ENCODE measurements around the gene SORBS1.

Gene SORBS1

DNA sequence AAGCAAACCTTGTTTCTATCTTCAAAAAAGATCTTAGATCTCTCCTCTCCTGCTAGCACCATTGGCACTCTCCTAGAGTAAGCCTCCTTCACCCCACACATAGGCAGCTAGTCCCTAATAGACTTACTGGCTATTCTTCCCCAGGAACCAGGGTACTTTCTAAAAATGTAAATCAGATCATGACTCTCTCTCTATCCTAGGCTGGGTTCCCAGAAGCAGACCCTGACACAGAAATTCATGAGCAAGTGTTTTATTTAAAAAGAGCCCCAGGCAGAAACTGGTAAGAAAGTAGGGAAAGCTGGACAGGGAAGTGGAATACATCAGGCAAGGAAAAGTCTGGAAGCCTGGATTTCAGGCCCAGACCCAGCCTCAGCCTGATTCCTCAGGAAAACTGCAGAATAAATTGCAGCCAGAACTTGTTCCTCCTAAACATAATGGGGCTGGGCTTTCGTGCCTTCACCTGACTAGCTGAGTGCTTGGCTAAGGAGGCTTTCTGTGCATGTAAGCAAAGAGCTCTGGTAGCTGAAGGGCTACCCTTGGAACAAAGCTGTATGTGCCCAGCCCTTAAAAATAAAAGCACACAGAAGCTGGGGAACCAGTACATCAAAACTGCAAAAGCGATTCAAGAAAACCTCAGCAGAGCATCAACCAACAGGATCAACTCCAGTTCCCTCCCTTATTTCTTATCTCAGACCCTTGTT lies 18.8 kb upstream of the SORBS1 start:
- Histone ChIP-seq H3K9me3 (ENCODE audit: control insufficient read depth in 2 of 2, low read length in 2 of 2) (no peaks in the 10 kb centered on the region), H3K27me3 (ENCODE audit: control insufficient read depth in 1 of 2, insufficient read depth in 2 of 2, low read length in 2 of 2) (no peaks in the 10 kb centered on the region), H3K27ac (ENCODE audit: low read length) (no peak overlapping the region), H3K9ac (ENCODE audit: low read length in 2 of 2) (no peak overlapping the region), H3K4me3 (ENCODE audit: low read length in 2 of 2) (no peak overlapping the region), H3K36me3 (ENCODE audit: control insufficient read depth in 2 of 2, insufficient read depth in 2 of 2, low read length in 2 of 2) (no peaks in the 10 kb centered on the region), H3K4me1 (ENCODE audit: control insufficient read depth, insufficient read depth, low read length) (no peaks in the 10 kb centered on the region)

DNA sequence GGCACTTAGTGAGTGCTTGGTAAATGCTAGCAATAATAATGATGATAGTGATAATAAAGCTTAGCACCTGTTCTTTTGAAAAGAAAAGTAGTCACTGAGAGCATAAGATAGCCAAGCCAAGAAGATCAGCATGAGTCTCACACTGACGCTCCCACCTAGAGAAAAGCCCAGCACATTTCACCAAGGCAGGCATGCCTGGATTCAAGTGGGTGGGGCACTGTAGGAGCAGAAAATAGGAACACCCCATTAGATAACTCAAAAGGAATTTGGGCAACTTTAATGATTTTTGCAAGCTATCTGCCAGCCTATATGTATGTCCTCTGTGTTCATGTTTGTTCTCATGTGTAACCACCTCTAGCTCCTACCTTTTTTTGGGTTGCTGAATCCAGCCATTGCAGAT lies 18.1 kb upstream of the SORBS1 start:
- Histone ChIP-seq H3K4me3 (ENCODE audit: low read length in 2 of 2) (no peak overlapping the region), H3K4me1 (ENCODE audit: control insufficient read depth, insufficient read depth, low read length) (no peaks in the 10 kb centered on the region), H3K27ac (ENCODE audit: low read length) (no peak overlapping the region)

DNA sequence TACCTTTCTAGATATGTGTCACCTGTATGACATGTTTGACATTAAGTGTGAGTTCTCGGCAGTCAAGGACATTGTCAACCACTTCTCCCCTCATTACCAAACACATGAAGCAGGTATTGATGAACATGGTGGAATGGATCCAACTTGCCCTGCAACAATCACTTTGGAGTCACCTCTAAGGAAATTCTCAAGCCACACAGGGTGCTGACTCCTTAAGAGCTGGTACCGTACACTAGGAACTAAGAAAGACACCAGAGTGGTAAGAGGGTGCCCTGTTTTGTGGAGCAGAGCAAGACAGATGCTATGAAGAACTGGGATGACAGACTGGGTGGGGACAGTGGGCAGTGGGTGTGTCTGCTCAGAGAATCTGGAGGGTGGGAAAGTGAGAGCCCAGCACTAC lies 17.4 kb upstream of the SORBS1 start:
- Histone ChIP-seq H3K27ac (ENCODE audit: low read length) (no peak overlapping the region), H3K4me3 (ENCODE audit: low read length in 2 of 2) (no peak overlapping the region), H3K4me1 (ENCODE audit: control insufficient read depth, insufficient read depth, low read length) (no peaks in the 10 kb centered on the region), H3K9ac (ENCODE audit: low read length in 2 of 2) (no peak overlapping the region), H3K9me3 (ENCODE audit: control insufficient read depth in 2 of 2, low read length in 2 of 2) (no peaks in the 10 kb centered on the region), H3K36me3 (ENCODE audit: control insufficient read depth in 2 of 2, insufficient read depth in 2 of 2, low read length in 2 of 2) (no peaks in the 10 kb centered on the region), H3K27me3 (ENCODE audit: control insufficient read depth in 1 of 2, insufficient read depth in 2 of 2, low read length in 2 of 2) (no peaks in the 10 kb centered on the region)

More for the DNA sequence above, 18.1 kb upstream of the SORBS1 start:
- no peaks in the 10 kb centered on the region for H3K9me3 ChIP-seq (ENCODE audit: control insufficient read depth in 2 of 2, low read length in 2 of 2)
- no peaks in the 10 kb centered on the region for H3K27me3 ChIP-seq (ENCODE audit: control insufficient read depth in 1 of 2, insufficient read depth in 2 of 2, low read length in 2 of 2)
- H3K36me3 ChIP-seq (ENCODE audit: control insufficient read depth in 2 of 2, insufficient read depth in 2 of 2, low read length in 2 of 2): no peaks in the 10 kb centered on the region
- no peak overlapping the region for H3K9ac ChIP-seq (ENCODE audit: low read length in 2 of 2)

DNA sequence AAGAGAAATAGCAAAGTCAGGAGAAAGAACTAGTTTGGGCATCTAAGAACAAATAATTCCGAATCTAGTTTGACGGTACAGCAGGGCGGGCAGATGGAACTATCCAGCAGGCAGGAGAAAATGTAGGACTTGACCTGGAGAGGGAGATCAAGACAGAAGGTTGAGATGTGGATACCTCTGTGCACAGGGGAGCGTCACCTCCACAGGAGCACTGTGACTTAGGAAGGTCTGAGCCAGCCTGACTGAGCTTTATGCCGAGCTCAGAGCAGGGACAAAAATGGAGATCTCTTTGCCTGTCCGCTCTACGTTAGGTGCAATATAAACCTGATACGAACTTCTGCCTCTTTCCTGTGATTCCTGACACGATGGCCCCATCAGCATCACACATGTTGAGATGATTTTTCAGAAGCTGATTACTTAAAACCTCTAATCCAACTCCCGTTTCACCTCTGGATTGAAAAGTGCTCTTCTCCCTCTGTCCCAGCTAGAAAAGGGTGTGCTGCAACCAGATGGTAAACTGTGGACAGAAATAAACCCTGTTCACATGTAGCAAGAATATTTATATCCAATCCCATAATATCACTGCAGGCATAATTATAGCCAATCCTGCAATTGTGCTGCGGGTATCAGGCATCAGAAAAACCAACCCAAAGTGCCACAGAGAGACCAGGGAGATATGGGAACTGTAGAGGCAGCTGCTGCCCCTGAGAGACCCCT lies 13.6 kb upstream of the SORBS1 start:
- H3K27ac ChIP-seq (ENCODE audit: low read length): no peak overlapping the region
- no peak overlapping the region for H3K4me3 ChIP-seq (ENCODE audit: low read length in 2 of 2)
- H3K4me1 ChIP-seq (ENCODE audit: control insufficient read depth, insufficient read depth, low read length): peaks cover 5% of the 10 kb centered on the region
- no peaks in the 10 kb centered on the region for H3K36me3 ChIP-seq (ENCODE audit: control insufficient read depth in 2 of 2, insufficient read depth in 2 of 2, low read length in 2 of 2)
- no peaks in the 10 kb centered on the region for H3K9me3 ChIP-seq (ENCODE audit: control insufficient read depth in 2 of 2, low read length in 2 of 2)
- no peak overlapping the region for H3K9ac ChIP-seq (ENCODE audit: low read length in 2 of 2)
- H3K27me3 ChIP-seq (ENCODE audit: control insufficient read depth in 1 of 2, insufficient read depth in 2 of 2, low read length in 2 of 2): no peaks in the 10 kb centered on the region

DNA sequence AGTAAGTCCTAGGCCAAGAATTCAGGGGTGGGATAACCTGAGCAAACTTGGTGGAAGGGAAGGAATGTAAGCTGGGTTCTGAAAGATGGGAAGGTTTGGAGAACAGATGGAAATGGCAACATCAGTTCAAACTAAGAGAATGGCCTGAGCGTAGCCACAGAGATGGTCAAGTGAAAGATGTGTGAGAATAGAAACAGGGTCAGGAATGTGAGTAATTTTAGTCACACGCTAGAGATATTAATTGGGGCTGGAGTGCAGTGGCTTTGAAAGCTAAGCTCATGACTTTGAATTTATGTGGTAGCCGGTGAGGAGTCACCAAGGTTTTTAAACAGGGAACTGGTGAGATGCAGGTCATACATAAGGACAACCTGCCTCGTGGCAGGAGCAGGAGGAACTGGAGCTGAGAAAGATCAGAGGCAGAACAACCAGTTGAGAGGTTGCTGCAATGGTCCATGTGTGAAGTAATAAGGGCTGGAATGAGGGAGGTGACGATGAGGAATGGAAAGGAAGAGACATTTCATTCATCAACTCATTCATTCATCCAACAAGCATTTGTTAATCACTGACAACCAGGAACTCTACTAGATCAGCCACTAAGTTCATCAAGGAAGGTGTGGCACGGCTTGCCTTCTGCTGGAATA lies 12.9 kb upstream of the SORBS1 start:
- Histone ChIP-seq H3K9me3 (ENCODE audit: control insufficient read depth in 2 of 2, low read length in 2 of 2) (no peaks in the 10 kb centered on the region), H3K4me3 (ENCODE audit: low read length in 2 of 2) (no peak overlapping the region)

DNA sequence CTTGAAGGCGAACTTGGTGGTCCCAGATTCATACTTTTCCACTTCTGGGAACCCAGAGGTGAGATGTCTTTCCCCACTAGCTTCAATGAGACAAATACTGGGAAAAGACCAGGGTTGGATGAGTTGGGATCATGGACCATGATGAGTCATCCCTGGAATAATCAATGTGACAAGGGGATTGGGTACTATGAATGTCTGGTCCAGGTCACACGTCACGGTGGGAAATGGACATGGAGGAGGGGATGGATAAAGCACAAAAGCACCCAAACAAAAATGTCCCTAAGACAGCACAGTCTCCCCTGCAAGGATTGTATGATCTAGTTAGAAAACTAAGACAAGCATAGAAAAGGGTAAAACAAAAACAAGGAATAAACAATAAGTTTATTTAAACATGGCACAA lies 12.4 kb upstream of the SORBS1 start:
- Histone ChIP-seq H3K27ac (ENCODE audit: low read length) (no peak overlapping the region), H3K27me3 (ENCODE audit: control insufficient read depth in 1 of 2, insufficient read depth in 2 of 2, low read length in 2 of 2) (no peaks in the 10 kb centered on the region), H3K4me1 (ENCODE audit: control insufficient read depth, insufficient read depth, low read length) (peaks cover 7% of the 10 kb centered on the region), H3K36me3 (ENCODE audit: control insufficient read depth in 2 of 2, insufficient read depth in 2 of 2, low read length in 2 of 2) (no peaks in the 10 kb centered on the region), H3K9me3 (ENCODE audit: control insufficient read depth in 2 of 2, low read length in 2 of 2) (no peaks in the 10 kb centered on the region), H3K9ac (ENCODE audit: low read length in 2 of 2) (no peak overlapping the region), H3K4me3 (ENCODE audit: low read length in 2 of 2) (no peak overlapping the region)

More for the DNA sequence above, 12.9 kb upstream of the SORBS1 start:
- H3K27me3 ChIP-seq (ENCODE audit: control insufficient read depth in 1 of 2, insufficient read depth in 2 of 2, low read length in 2 of 2): no peaks in the 10 kb centered on the region
- no peak overlapping the region for H3K27ac ChIP-seq (ENCODE audit: low read length)
- H3K4me1 ChIP-seq (ENCODE audit: control insufficient read depth, insufficient read depth, low read length): peaks cover 5% of the 10 kb centered on the region
- H3K9ac ChIP-seq (ENCODE audit: low read length in 2 of 2): no peak overlapping the region
- H3K36me3 ChIP-seq (ENCODE audit: control insufficient read depth in 2 of 2, insufficient read depth in 2 of 2, low read length in 2 of 2): no peaks in the 10 kb centered on the region

DNA sequence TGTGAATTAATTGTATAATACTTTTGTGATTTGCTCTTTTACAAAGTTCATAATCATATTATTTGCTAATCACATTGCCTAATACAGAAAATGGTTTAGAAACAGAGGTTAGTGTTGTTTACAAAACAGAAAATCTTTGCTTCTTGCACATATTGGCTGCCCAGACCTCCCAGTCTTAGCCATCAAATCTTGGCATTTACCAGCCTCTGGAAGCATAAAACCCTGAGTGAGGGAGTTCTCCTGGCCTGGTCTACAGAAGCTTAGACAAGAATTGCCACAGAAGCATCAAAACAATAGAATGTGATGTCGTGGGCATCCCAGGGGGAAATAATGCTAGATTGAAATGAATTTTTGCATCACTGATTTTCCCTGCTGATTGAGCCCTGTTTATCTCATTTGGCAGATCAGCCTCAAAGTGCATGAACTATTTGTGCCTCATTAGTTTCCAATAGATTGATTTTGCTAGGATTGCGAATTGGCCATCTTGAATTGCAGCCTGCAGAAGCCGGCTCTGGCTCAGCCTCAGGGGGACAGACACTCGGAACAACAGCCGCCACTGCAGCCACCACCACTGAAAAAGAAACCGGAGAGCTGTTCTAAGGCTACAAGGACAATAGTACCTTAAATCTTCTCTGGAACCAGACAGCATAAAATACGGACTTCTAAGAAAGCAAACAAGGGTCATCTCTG lies 11.1 kb upstream of the SORBS1 start:
- H3K9ac ChIP-seq (ENCODE audit: low read length in 2 of 2): no peak overlapping the region
- H3K36me3 ChIP-seq (ENCODE audit: control insufficient read depth in 2 of 2, insufficient read depth in 2 of 2, low read length in 2 of 2): no peaks in the 10 kb centered on the region
- peaks cover 14% of the 10 kb centered on the region for H3K4me1 ChIP-seq (ENCODE audit: control insufficient read depth, insufficient read depth, low read length)
- no peaks in the 10 kb centered on the region for H3K9me3 ChIP-seq (ENCODE audit: control insufficient read depth in 2 of 2, low read length in 2 of 2)
- H3K27me3 ChIP-seq (ENCODE audit: control insufficient read depth in 1 of 2, insufficient read depth in 2 of 2, low read length in 2 of 2): no peaks in the 10 kb centered on the region
- H3K27ac ChIP-seq (ENCODE audit: low read length): no peak overlapping the region
- peak overlapping the region in 1 of 2 donors; percentile 22 for H3K4me3 ChIP-seq (ENCODE audit: low read length in 2 of 2)

DNA sequence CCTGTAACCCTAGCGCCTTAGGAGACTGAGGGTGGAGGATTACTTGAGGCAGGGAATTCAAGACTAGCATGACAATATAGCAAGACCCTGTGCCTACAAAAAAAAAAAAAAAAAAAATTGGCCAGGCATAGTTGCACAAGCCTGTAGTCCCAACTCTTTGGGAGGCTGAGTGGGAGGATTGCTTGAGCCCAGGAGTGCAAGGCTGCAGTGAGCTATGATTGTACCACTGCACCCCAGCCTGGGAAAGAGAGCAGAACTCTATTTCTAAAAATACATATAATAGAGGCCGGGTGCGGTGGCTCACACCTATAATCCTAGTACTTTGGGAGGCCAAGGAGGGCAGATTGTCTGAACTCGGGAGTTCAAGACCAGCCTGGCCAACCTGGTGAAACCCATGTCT lies 10.2 kb upstream of the SORBS1 start:
- Histone ChIP-seq H3K4me3 (ENCODE audit: low read length in 2 of 2) (no peak overlapping the region), H3K9ac (ENCODE audit: low read length in 2 of 2) (no peak overlapping the region), H3K4me1 (ENCODE audit: control insufficient read depth, insufficient read depth, low read length) (peaks cover 18% of the 10 kb centered on the region), H3K9me3 (ENCODE audit: control insufficient read depth in 2 of 2, low read length in 2 of 2) (no peaks in the 10 kb centered on the region), H3K27me3 (ENCODE audit: control insufficient read depth in 1 of 2, insufficient read depth in 2 of 2, low read length in 2 of 2) (no peaks in the 10 kb centered on the region), H3K27ac (ENCODE audit: low read length) (no peak overlapping the region), H3K36me3 (ENCODE audit: control insufficient read depth in 2 of 2, insufficient read depth in 2 of 2, low read length in 2 of 2) (no peaks in the 10 kb centered on the region)

DNA sequence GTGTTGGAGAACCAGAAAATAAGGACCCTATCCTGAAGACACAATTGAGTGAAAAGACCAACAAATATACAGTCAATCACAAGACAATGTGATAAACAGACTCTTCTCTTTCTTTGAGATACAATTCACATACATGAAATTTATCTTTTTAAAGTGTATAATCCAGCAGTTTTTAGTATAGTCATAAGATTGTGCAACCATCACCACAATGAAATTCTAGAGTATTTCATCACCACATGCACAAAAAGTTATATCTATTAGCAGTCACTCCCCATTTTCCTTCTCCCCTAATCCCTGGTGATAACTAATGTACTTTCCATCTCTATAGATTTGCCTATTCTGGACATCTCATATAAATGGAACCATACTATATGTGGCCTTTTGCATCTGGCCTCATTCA lies 8.2 kb upstream of the SORBS1 start:
- Histone ChIP-seq H3K4me3 (ENCODE audit: low read length in 2 of 2) (no peak overlapping the region), H3K27me3 (ENCODE audit: control insufficient read depth in 1 of 2, insufficient read depth in 2 of 2, low read length in 2 of 2) (no peaks in the 10 kb centered on the region), H3K36me3 (ENCODE audit: control insufficient read depth in 2 of 2, insufficient read depth in 2 of 2, low read length in 2 of 2) (no peaks in the 10 kb centered on the region), H3K27ac (ENCODE audit: low read length) (no peak overlapping the region), H3K9ac (ENCODE audit: low read length in 2 of 2) (no peak overlapping the region), H3K4me1 (ENCODE audit: control insufficient read depth, insufficient read depth, low read length) (peaks cover 36% of the 10 kb centered on the region), H3K9me3 (ENCODE audit: control insufficient read depth in 2 of 2, low read length in 2 of 2) (no peaks in the 10 kb centered on the region)

DNA sequence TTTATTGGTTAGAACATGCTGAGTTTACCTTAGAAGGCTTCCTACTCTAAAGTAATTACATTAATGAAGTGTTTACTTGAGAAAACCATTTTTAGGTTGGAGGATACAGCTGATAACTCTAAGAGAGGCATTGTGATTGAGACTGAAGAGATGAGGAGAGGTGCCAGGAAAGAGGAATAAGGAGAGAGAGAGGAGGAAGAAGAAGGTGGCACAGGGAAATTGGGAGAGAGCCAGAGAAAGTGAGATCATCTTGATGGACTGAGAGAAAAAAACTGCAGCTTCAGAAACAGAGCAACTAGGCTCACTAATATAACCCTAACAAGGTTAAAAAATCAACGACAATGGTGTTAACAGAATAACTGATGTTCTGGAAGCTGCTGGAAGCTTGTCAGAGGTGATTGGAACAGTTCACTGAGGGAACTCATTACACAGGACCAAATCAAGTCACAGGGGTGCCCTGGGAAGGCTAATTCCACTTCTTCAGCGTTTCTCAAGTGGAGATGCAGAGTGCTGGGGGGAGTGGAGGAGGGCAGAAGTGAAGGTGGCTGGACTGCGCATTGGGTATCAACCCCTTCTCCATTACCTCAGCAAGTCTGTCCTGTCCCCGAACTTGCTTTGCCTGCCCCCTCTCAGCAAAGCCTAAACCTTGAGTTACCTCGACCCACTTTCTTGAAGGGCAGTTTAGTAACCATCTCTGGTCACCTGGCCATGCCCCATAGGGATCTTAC lies 6.9 kb upstream of the SORBS1 start:
- no peaks in the 10 kb centered on the region for H3K9me3 ChIP-seq (ENCODE audit: control insufficient read depth in 2 of 2, low read length in 2 of 2)
- no peaks in the 10 kb centered on the region for H3K36me3 ChIP-seq (ENCODE audit: control insufficient read depth in 2 of 2, insufficient read depth in 2 of 2, low read length in 2 of 2)
- H3K9ac ChIP-seq (ENCODE audit: low read length in 2 of 2): peak overlapping the region; percentile 5 to 30
- peaks cover 36% of the 10 kb centered on the region for H3K4me1 ChIP-seq (ENCODE audit: control insufficient read depth, insufficient read depth, low read length)
- peak overlapping the region; percentile 33 for H3K27ac ChIP-seq (ENCODE audit: low read length)
- no peak overlapping the region for H3K4me3 ChIP-seq (ENCODE audit: low read length in 2 of 2)
- H3K27me3 ChIP-seq (ENCODE audit: control insufficient read depth in 1 of 2, insufficient read depth in 2 of 2, low read length in 2 of 2): no peaks in the 10 kb centered on the region

Measured in stomach smooth muscle (tissue), 2 donors.